ENCODE results near the gene EID1.

The EID1 gene

DNA sequence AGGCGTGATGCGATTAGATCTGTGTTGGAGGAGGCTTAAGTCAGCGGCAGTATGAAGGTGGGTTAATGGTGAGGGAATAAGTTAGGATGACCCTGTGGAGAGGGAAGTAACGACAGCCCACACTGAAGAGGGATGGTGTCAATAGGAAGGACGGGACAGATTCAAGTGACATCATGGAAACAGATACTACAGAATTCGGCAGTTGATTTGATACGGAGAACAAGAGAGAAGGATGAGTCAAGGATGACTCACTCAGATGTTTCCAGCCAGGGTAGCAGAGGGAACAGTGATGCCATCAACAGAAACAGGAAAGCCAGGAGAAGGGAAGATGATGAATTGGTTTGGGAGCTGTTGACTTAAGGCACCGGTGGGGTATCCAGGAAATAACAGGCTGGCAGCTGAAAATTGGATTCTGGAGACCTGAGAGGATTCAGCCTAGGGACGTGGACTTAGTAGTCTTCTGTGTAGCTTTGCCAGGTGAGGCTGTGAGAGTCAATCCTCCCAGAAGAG, 47.8 kb downstream of the EID1 start:
- Histone ChIP-seq H3K9ac (ENCODE audit: low read length) (no peak overlapping the region), H3K27me3 (replicated peaks; ENCODE audit: insufficient read depth, low read length) (no peaks in the 10 kb centered on the region), H3K4me3 (ENCODE audit: low read length) (no peak overlapping the region), H3K9me3 (replicated peaks; ENCODE audit: insufficient read depth, low read length) (no peaks in the 10 kb centered on the region), H3F3A (ENCODE audit: insufficient read depth, low read length) (no peaks in the 10 kb centered on the region), H3K79me2 (ENCODE audit: low read length) (no peaks in the 10 kb centered on the region), H3K27ac (ENCODE audit: low read length) (no peak overlapping the region), H3K4me2 (ENCODE audit: low read depth, low read length) (no peak overlapping the region), H3K9me2 (replicated peaks; ENCODE audit: insufficient read depth, low read length) (no peaks in the 10 kb centered on the region), H3K36me3 (replicated peaks; ENCODE audit: insufficient read depth, low read length) (no peaks in the 10 kb centered on the region), H2AFZ (ENCODE audit: low read length) (no peak overlapping the region), H4K20me1 (ENCODE audit: insufficient read depth, low read length) (no peaks in the 10 kb centered on the region), H3K4me1 (ENCODE audit: low read length) (no peaks in the 10 kb centered on the region)
- TF ChIP-seq EZH2 (optimal IDR thresholded peaks at IDR 0.05; ENCODE audit: low read depth, low read length) (no peak), EZH2phosphoT487 (IDR thresholded peaks at IDR 0.05; ENCODE audit: low read length) (no peak)
- TF ChIP-seq, protein P1, sequence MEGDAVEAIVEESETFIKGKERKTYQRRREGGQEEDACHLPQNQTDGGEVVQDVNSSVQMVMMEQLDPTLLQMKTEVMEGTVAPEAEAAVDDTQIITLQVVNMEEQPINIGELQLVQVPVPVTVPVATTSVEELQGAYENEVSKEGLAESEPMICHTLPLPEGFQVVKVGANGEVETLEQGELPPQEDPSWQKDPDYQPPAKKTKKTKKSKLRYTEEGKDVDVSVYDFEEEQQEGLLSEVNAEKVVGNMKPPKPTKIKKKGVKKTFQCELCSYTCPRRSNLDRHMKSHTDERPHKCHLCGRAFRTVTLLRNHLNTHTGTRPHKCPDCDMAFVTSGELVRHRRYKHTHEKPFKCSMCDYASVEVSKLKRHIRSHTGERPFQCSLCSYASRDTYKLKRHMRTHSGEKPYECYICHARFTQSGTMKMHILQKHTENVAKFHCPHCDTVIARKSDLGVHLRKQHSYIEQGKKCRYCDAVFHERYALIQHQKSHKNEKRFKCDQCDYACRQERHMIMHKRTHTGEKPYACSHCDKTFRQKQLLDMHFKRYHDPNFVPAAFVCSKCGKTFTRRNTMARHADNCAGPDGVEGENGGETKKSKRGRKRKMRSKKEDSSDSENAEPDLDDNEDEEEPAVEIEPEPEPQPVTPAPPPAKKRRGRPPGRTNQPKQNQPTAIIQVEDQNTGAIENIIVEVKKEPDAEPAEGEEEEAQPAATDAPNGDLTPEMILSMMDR (IDR thresholded peaks at IDR 0.05; ENCODE audit: low read length): no peak
- no peak for DNase-seq

DNA sequence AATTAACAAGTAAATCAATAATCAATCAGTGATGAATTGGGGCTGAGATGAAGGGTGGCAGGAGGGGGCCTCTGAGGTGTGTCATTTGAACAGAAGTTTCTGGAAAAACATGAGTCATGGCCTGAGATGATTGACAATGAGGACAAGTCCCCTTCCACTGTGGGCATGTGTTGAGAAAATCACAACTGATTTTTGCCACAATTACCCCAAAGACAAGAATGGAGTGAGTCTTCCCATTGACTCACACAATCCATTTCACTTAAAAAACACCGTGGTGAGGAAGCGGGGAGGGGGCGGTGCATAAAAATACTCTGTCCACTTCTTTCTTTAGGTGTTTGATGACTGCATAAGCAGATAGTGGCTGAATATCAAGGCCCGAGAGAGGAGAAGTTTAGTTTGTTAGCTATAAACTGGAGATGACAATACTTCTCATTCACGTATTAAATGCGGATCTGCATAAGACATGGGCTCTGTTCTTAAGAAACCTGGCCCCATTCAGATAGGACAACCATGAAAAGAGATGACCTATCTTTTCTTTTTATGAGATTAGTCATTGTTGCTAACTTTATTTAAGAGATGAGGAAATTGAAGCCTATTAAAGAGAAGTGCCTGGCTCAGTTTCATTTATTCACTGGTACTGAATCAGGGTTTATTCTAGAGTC, 51.1 kb downstream of the EID1 start:
- Histone ChIP-seq H3K4me1 (ENCODE audit: low read length) (no peaks in the 10 kb centered on the region), H3K9me2 (replicated peaks; ENCODE audit: insufficient read depth, low read length) (no peaks in the 10 kb centered on the region), H2AFZ (ENCODE audit: low read length) (no peak overlapping the region), H3K27ac (ENCODE audit: low read length) (no peak overlapping the region), H3K4me2 (ENCODE audit: low read depth, low read length) (no peak overlapping the region), H3K9me3 (replicated peaks; ENCODE audit: insufficient read depth, low read length) (no peaks in the 10 kb centered on the region), H3K27me3 (replicated peaks; ENCODE audit: insufficient read depth, low read length) (no peaks in the 10 kb centered on the region), H3K36me3 (replicated peaks; ENCODE audit: insufficient read depth, low read length) (no peaks in the 10 kb centered on the region), H3F3A (ENCODE audit: insufficient read depth, low read length) (no peaks in the 10 kb centered on the region), H3K79me2 (ENCODE audit: low read length) (no peaks in the 10 kb centered on the region), H3K9ac (ENCODE audit: low read length) (no peak overlapping the region), H3K4me3 (ENCODE audit: low read length) (no peak overlapping the region), H4K20me1 (ENCODE audit: insufficient read depth, low read length) (no peaks in the 10 kb centered on the region)
- TF ChIP-seq EZH2phosphoT487 (IDR thresholded peaks at IDR 0.05; ENCODE audit: low read length) (no peak), EZH2 (optimal IDR thresholded peaks at IDR 0.05; ENCODE audit: low read depth, low read length) (no peak)
- TF ChIP-seq, protein P1 (IDR thresholded peaks at IDR 0.05; ENCODE audit: low read length): no peak
- DNase-seq: no peak

GRCh38 chr15:48929661-48930060, 51.7 kb downstream of the EID1 start:
- Histone ChIP-seq H3K27me3 (replicated peaks; ENCODE audit: insufficient read depth, low read length) (no peaks in the 10 kb centered on the region), H3K4me3 (ENCODE audit: low read length) (no peak overlapping the region), H4K20me1 (ENCODE audit: insufficient read depth, low read length) (no peaks in the 10 kb centered on the region), H3K4me1 (ENCODE audit: low read length) (no peaks in the 10 kb centered on the region), H3F3A (ENCODE audit: insufficient read depth, low read length) (no peaks in the 10 kb centered on the region), H3K9ac (ENCODE audit: low read length) (no peak overlapping the region), H3K36me3 (replicated peaks; ENCODE audit: insufficient read depth, low read length) (no peaks in the 10 kb centered on the region), H2AFZ (ENCODE audit: low read length) (no peak overlapping the region), H3K27ac (ENCODE audit: low read length) (no peak overlapping the region), H3K4me2 (ENCODE audit: low read depth, low read length) (no peak overlapping the region), H3K9me3 (replicated peaks; ENCODE audit: insufficient read depth, low read length) (no peaks in the 10 kb centered on the region), H3K9me2 (replicated peaks; ENCODE audit: insufficient read depth, low read length) (no peaks in the 10 kb centered on the region), H3K79me2 (ENCODE audit: low read length) (no peaks in the 10 kb centered on the region)
- no peak for DNase-seq
- TF ChIP-seq EZH2phosphoT487 (IDR thresholded peaks at IDR 0.05; ENCODE audit: low read length): no peak
- no peak for TF ChIP-seq EZH2 (optimal IDR thresholded peaks at IDR 0.05; ENCODE audit: low read depth, low read length)
- TF ChIP-seq, protein P1 (IDR thresholded peaks at IDR 0.05; ENCODE audit: low read length): no peak

Measured in MM.1S (cell line).